ENCODE data around the gene IRF1. TPM values are rescaled to one million over a fixed set of nuclear protein-coding genes. Genes with fewer than 3 reads are reported as not detected.

Gene IRF1
- total RNA-seq, 1 donor, result 22.1 TPM

- Histone ChIP-seq H3K4me3 (ENCODE audit: insufficient read depth, low read length) (no peak overlapping the region), H3K4me2 (ENCODE audit: insufficient read depth, low read length) (no peak overlapping the region), H4K20me1 (ENCODE audit: insufficient read depth, low read length) (no peaks in the 10 kb centered on the region), H3K36me3 (ENCODE audit: insufficient read depth, low read length) (no peaks in the 10 kb centered on the region), H3K9me3 (ENCODE audit: low read depth, low read length) (no peaks in the 10 kb centered on the region), H3K27ac (ENCODE audit: low read depth, low read length) (peak overlapping the region; percentile 54), H3K79me2 (ENCODE audit: insufficient read depth, low read length) (no peaks in the 10 kb centered on the region), H2AFZ (ENCODE audit: low read length) (peak overlapping the region; percentile 80), H3K27me3 (ENCODE audit: insufficient read depth, low read length) (no peaks in the 10 kb centered on the region), H3K4me1 (ENCODE audit: insufficient read depth, low read length) (peaks cover 59% of the 10 kb centered on the region)
- TF ChIP-seq CTCF (IDR thresholded peaks at IDR 0.05; ENCODE audit: extremely low read depth, low read depth, low read length), result no peak
- peak; percentile 86 for DNase-seq (ENCODE audit: insufficient read length, low spot score, missing footprints)
These were observed 11.7 kb upstream of the IRF1 start for GRCh38 chr5:132501961-132502931.

GRCh38 chr5:132501629-132501956 is 11.0 kb upstream of the IRF1 start:
- peak overlapping the region; percentile 54 for H3K27ac ChIP-seq (ENCODE audit: low read depth, low read length)
- H4K20me1 ChIP-seq (ENCODE audit: insufficient read depth, low read length), result no peaks in the 10 kb centered on the region
- peak overlapping the region; percentile 80 for H2AFZ ChIP-seq (ENCODE audit: low read length)
- no peaks in the 10 kb centered on the region for H3K79me2 ChIP-seq (ENCODE audit: insufficient read depth, low read length)
- H3K27me3 ChIP-seq (ENCODE audit: insufficient read depth, low read length), result no peaks in the 10 kb centered on the region
- peaks cover 61% of the 10 kb centered on the region for H3K4me1 ChIP-seq (ENCODE audit: insufficient read depth, low read length)
- TF ChIP-seq CTCF (IDR thresholded peaks at IDR 0.05; ENCODE audit: extremely low read depth, low read depth, low read length), result no peak
- no peak overlapping the region for H3K4me3 ChIP-seq (ENCODE audit: insufficient read depth, low read length)
- H3K4me2 ChIP-seq (ENCODE audit: insufficient read depth, low read length), result no peak overlapping the region
- no peaks in the 10 kb centered on the region for H3K9me3 ChIP-seq (ENCODE audit: low read depth, low read length)
- DNase-seq (ENCODE audit: insufficient read length, low spot score, missing footprints), result no peak
- no peaks in the 10 kb centered on the region for H3K36me3 ChIP-seq (ENCODE audit: insufficient read depth, low read length)

DNA sequence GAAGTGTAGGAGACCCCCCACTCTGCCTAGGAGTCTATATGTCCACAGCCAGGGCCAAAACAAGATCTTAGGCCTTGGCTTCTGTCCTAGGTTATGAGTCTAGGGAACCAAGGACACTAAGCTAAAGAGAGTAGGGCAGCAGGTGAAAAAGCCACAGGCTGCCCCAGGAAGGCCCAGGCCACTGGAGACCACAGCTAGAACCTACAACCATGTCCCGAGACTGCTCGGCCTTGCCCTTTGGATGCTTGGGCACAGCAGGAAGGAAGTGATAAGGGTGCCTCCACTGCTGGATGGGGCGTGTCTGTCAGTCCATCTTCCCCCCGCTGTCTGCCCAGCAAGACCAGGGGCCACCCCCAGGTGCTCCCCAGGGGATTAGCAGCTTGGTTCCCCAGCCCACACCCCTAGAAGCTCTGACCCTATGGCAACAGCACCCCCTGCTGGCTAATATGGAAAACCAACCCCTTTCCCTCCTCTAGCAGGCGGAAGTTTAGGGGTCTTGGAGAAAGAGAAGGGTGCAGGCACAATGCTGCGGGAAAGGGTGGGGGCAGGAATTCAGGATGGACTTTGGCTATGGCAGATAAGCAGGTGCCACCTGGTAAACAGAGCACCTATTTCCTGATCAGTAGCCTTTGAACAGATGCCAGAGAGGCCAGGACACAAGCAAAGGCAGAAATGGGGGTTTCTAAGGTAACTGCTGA is 10.5 kb upstream of the IRF1 start:
- Histone ChIP-seq H3K79me2 (ENCODE audit: insufficient read depth, low read length) (no peaks in the 10 kb centered on the region), H3K4me1 (ENCODE audit: insufficient read depth, low read length) (peaks cover 60% of the 10 kb centered on the region), H3K4me2 (ENCODE audit: insufficient read depth, low read length) (no peak overlapping the region), H3K9me3 (ENCODE audit: low read depth, low read length) (no peaks in the 10 kb centered on the region), H4K20me1 (ENCODE audit: insufficient read depth, low read length) (no peaks in the 10 kb centered on the region), H2AFZ (ENCODE audit: low read length) (no peak overlapping the region), H3K27ac (ENCODE audit: low read depth, low read length) (peak overlapping the region; percentile 54), H3K36me3 (ENCODE audit: insufficient read depth, low read length) (no peaks in the 10 kb centered on the region), H3K4me3 (ENCODE audit: insufficient read depth, low read length) (no peak overlapping the region), H3K27me3 (ENCODE audit: insufficient read depth, low read length) (no peaks in the 10 kb centered on the region)
- peak; percentile 83 for TF ChIP-seq CTCF (IDR thresholded peaks at IDR 0.05; ENCODE audit: extremely low read depth, low read depth, low read length)
- DNase-seq (ENCODE audit: insufficient read length, low spot score, missing footprints), result peak; percentile 67
